Gastrocnemius medialis (tissue), 4 donors: ENCODE data around the gene SCTR. TPM values are rescaled to one million over a fixed set of nuclear protein-coding genes. Genes with fewer than 3 reads are reported as not detected.

Source experiments
- ATAC-seq, 2 donors: fragments of 150-250 bp; one replicate each; pipeline ENCODE4 v1.9.1; 2016
- DNase-seq, 2 donors: peaks; one replicate each; pipeline ENCODE4 v3.0.0-alpha.2; 2019
- H3K27ac ChIP-seq, 4 donors: fragments of 200-600 bp; sonication (generic); 1 replicate in 1 of 4; 2 replicates in 3 of 4; pipeline ENCODE4 v1.5.1; 2016 to 2018; ENCODE audit warnings: mild to moderate bottlenecking in 2 of 4, moderate library complexity in 1 of 4
- H3K27me3 ChIP-seq, 3 donors: fragments of 200-600 bp; sonication (generic) in 2 of 3; 1 replicate in 1 of 3; 2 replicates in 2 of 3; pipeline versions ENCODE4 v1.5.1 to v1.6.0; 2016 to 2019; ENCODE audit warnings: mild to moderate bottlenecking in 1 of 3, moderate library complexity in 1 of 3
- H3K36me3 ChIP-seq, 2 donors: fragments of 200-600 bp; sonication (generic) in 1 of 2; one replicate each; pipeline ENCODE4 v1.5.1; 2017 to 2018
- H3K4me1 ChIP-seq, 2 donors: fragments of 200-600 bp; sonication (generic) in 1 of 2; one replicate each; pipeline ENCODE4 v1.5.1; 2016 to 2017; ENCODE audit warnings: mild to moderate bottlenecking in 2 of 2
- H3K4me3 ChIP-seq, 4 donors: fragments of 200-600 bp; sonication (generic) in 3 of 4; 1 replicate in 1 of 4; 2 replicates in 3 of 4; pipeline ENCODE4 v1.5.1; 2016 to 2019; ENCODE audit warnings: mild to moderate bottlenecking in 2 of 4
- H3K9me3 ChIP-seq, 3 donors: fragments of 200-600 bp; sonication (generic) in 2 of 3; 1 replicate in 1 of 3; 2 replicates in 2 of 3; pipeline ENCODE4 v1.5.1; 2016 to 2019
- POLR2A ChIP-seq, 2 donors: fragments of 450-650 bp; IDR thresholded peaks; one replicate each; pipeline ENCODE4 v1.6.1; 2017; ENCODE audit warnings: antibody characterized with exemption in 2 of 2, mild to moderate bottlenecking in 2 of 2, moderate library complexity in 2 of 2
- in situ Hi-C, 4 donors: fragments of 200-750 bp; cut with MboI; loops; one replicate each; pipeline versions ENCODE4 v1.15.0 to v1.8.0; 2017; ENCODE audit warnings: low sequenced_read_pairs in 4 of 4
- intact Hi-C: fragments of 100-400 bp; cut with DNase I; formaldehyde crosslinking; loops from one replicate; pipeline ENCODE4 v1.15.1; 2023; ENCODE audit warnings: low total_unique reads
- total RNA-seq, 4 donors: library from RNA; depleted of rRNA; stranded (reverse); fragments of >200 nt; gene quantifications; one replicate each; pipeline versions ENCODE4 v1.1.0 to v1.2.3, GENCODE V29; 2016
- TF ChIP-seq, protein P1 (sequence below), 5 experiments: fragments of 450-650 bp in 3 of 5; fragments of 200-600 bp in 2 of 5; sonication (generic) in 2 of 5; IDR thresholded peaks in 4 of 5; conservative IDR thresholded peaks in 1 of 5; 1 replicate in 4 of 5; 2 replicates in 1 of 5; pipeline ENCODE4 v1.5.1; 2016 to 2019; ENCODE audit warnings: antibody characterized with exemption in 5 of 5, mild to moderate bottlenecking in 3 of 5, moderate library complexity in 3 of 5

Gene SCTR
- total RNA-seq, 4 donors from 2014 or later, result not detected

DNA sequence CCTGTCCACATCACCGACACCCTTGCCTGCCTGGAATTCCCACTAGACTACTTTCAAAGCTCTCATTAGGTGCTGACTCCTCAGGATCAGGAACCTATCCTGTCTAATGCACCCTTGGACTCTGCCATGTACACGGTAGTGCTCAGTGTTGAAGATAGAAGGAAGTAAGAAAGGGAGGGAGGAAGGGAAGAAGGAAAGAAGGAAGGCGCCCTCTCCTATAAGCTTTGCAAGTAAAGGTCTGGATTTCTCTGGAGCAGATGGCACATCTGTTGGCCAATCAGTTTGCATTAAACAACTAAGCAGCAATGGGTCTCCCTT lies 45.3 kb downstream of the SCTR start:
- peaks cover 20 to 23% of the 10 kb centered on the region in 2 donors for H3K4me1 ChIP-seq
- H3K9me3 ChIP-seq, result no peaks in the 10 kb centered on the region
- no peaks in the 10 kb centered on the region for H3K36me3 ChIP-seq
- DNase-seq (no peak), ATAC-seq (no peak)
- no peak overlapping the region for H3K4me3 ChIP-seq
- intact Hi-C loops (no loop called here), in situ Hi-C loops (loop anchor here in 2 of 4 donors (5.0 to 10.0 kb wide), 2 partner anchors 67 to 74 kb away; no protein-coding TSS in a partner anchor)
- no peaks in the 10 kb centered on the region for H3K27me3 ChIP-seq
- TF ChIP-seq, protein P1, sequence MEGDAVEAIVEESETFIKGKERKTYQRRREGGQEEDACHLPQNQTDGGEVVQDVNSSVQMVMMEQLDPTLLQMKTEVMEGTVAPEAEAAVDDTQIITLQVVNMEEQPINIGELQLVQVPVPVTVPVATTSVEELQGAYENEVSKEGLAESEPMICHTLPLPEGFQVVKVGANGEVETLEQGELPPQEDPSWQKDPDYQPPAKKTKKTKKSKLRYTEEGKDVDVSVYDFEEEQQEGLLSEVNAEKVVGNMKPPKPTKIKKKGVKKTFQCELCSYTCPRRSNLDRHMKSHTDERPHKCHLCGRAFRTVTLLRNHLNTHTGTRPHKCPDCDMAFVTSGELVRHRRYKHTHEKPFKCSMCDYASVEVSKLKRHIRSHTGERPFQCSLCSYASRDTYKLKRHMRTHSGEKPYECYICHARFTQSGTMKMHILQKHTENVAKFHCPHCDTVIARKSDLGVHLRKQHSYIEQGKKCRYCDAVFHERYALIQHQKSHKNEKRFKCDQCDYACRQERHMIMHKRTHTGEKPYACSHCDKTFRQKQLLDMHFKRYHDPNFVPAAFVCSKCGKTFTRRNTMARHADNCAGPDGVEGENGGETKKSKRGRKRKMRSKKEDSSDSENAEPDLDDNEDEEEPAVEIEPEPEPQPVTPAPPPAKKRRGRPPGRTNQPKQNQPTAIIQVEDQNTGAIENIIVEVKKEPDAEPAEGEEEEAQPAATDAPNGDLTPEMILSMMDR (IDR thresholded peaks at IDR 0.05 in 4 of 5, conservative IDR thresholded peaks at IDR 0.05 in 1 of 5), result no peak
- no peak for TF ChIP-seq POLR2A (IDR thresholded peaks at IDR 0.05)
- H3K27ac ChIP-seq, result no peak overlapping the region

DNA sequence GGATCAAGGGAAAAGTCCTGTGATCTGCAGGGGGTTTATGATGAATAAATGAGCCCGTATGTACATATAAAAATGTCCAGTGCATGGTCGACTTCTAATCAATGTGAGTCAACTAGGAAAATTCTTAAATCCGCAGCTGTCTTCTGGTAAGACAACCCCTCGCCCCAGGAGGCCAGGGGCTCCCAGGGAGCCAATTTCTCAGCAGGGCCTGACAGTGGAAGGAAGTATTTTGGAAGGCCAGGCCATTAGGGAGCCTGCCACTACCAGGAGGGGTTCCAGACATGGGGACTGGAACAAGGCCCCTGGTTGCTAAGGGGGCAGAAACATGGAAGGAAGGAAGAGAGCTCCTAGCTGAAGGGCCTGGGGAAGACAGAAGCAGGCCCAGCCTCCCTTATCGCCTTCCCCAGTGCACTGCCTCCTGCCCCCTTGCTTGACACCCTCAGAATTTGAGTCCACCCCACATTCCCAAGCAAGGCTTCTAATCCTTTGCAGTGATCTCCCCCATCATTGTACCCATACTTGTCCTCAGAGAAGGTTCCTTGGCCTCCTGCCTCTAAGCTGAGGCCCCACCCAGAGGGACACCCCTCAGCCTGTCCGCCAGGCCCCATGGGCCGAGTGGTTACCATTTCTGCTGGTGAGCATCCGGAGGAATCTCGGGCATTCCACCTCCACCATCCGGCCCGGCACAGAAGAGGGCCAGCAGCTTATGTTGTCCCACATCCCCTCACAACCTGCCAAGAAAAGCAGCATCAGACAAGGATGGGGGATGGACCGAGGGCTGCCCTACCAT lies 45.9 kb downstream of the SCTR start:
- Histone ChIP-seq H3K9me3 (no peaks in the 10 kb centered on the region), H3K4me3 (no peak overlapping the region), H3K4me1 (peaks cover 15 to 18% of the 10 kb centered on the region in 2 donors), H3K36me3 (no peaks in the 10 kb centered on the region), H3K27me3 (no peaks in the 10 kb centered on the region), H3K27ac (no peak overlapping the region)
- intact Hi-C loops (no loop called here), in situ Hi-C loops (loop anchor here in 2 of 4 donors (5.0 to 10.0 kb wide), 2 partner anchors 66 to 74 kb away; no protein-coding TSS in a partner anchor)
- ATAC-seq, result no peak
- TF ChIP-seq POLR2A (IDR thresholded peaks at IDR 0.05), result no peak
- TF ChIP-seq, protein P1 (IDR thresholded peaks at IDR 0.05 in 4 of 5, conservative IDR thresholded peaks at IDR 0.05 in 1 of 5), result no peak
- DNase-seq, result no peak

DNA sequence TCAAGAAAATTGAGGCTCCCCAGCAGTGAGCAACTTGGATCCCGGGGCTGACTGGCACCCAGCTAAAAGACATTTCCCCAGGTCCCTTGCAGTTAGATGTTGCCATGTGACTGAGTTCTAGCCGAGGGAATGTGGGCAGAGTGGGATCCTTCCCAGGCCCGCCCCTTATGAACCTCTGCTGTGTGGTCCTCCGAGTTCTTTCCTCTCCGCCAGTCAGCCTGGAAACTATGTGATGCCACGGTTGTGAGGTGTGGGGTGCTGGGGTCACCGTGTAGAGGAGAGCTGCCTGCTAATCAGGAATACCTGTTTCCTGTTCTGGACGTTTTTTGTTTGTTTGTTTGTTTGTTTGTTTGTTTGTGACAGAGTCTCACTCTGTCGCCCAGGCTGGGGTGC lies 47.2 kb downstream of the SCTR start:
- in situ Hi-C loops (loop anchor here in 2 of 4 donors (5.0 to 10.0 kb wide), 2 partner anchors 65 to 72 kb away; no protein-coding TSS in a partner anchor), intact Hi-C loops (no loop called here)
- DNase-seq, result no peak
- H3K27ac ChIP-seq, result no peak overlapping the region
- TF ChIP-seq POLR2A (IDR thresholded peaks at IDR 0.05), result no peak
- TF ChIP-seq, protein P1 (IDR thresholded peaks at IDR 0.05 in 4 of 5, conservative IDR thresholded peaks at IDR 0.05 in 1 of 5), result no peak
- H3K9me3 ChIP-seq, result no peaks in the 10 kb centered on the region
- no peaks in the 10 kb centered on the region for H3K36me3 ChIP-seq
- H3K4me1 ChIP-seq, result peaks cover 4 to 5% of the 10 kb centered on the region in 2 donors
- H3K27me3 ChIP-seq, result no peaks in the 10 kb centered on the region
- no peak overlapping the region for H3K4me3 ChIP-seq
- no peak for ATAC-seq

DNA sequence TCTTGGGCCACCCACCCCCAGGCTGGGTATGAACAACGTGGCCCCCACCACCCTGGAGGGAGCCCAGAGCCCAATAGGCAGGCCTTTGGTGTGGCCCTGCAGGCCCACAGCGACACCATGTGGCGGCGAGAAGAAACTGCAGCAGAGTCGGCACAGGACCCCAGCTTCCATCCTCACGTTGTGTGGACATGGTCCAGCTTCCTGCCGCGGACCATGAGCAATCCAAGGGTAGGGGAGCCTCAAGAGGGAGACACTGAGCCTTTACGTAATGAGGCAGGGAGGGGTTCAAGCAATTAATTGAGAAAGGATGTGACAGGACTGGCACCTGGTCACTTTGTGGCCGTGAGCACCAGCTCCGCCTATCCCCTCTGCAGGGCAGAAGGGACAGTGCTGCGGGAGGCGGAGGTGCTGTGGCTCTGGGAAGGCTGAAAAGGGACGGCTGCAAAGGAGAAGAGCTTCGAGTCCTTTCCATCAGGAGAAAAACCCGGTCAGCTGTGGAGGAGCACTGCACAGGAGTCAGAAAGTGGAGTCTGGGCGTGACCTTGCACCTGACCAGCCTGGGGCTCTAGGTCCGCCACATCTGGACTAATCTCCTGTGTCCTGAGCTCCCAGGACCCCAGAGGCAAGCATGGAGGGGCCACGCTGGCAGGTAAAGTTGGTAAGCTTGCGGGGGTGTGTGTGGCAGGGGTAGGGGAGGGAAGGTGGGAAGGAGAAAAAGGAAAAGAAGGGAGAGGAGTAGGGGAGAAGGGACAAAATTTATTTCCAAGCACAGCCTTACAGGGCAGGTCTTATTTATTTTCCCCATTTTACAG lies 47.8 kb downstream of the SCTR start:
- in situ Hi-C loops, result loop anchor here in 2 of 4 donors (5.0 to 10.0 kb wide), 2 partner anchors 64 to 72 kb away; no protein-coding TSS in a partner anchor
- no peak for TF ChIP-seq POLR2A (IDR thresholded peaks at IDR 0.05)
- TF ChIP-seq, protein P1 (IDR thresholded peaks at IDR 0.05 in 4 of 5, conservative IDR thresholded peaks at IDR 0.05 in 1 of 5), result peak; percentile 70 to 98 (median 90)
- no peak overlapping the region for H3K4me3 ChIP-seq
- DNase-seq, result peak in 1 of 2 donors; percentile 40
- no peaks in the 10 kb centered on the region for H3K36me3 ChIP-seq
- intact Hi-C loops, result loop anchor here (1.0 kb wide), 1 partner anchor 69 kb away; no protein-coding TSS in a partner anchor
- H3K9me3 ChIP-seq, result no peaks in the 10 kb centered on the region
- H3K27ac ChIP-seq, result no peak overlapping the region
- no peaks in the 10 kb centered on the region for H3K4me1 ChIP-seq
- no peaks in the 10 kb centered on the region for H3K27me3 ChIP-seq
- peak; percentile 72 to 73 for ATAC-seq
